Left ventricle myocardium inferior (tissue), 1 donor: ENCODE results near the gene TCEANC2. TPM values are rescaled to one million over a fixed set of nuclear protein-coding genes. Genes with fewer than 3 reads are reported as not detected.

Source experiments
- DNase-seq: peaks from one replicate; pipeline ENCODE4 v3.0.0-alpha.2; 2020
- H3K27ac ChIP-seq: fragments of 200-600 bp; replicated peaks from 2 replicates; pipeline ENCODE4 v1.8.0; 2021
- H3K27me3 ChIP-seq: fragments of 200-600 bp; 2 replicates; pipeline ENCODE4 v1.8.0; 2021; ENCODE audit warnings: low read depth
- H3K36me3 ChIP-seq: fragments of 200-600 bp; 2 replicates; pipeline ENCODE4 v1.8.0; 2021
- H3K4me1 ChIP-seq: fragments of 200-600 bp; 2 replicates; pipeline ENCODE4 v1.8.0; 2021
- H3K4me3 ChIP-seq: fragments of 200-600 bp; 2 replicates; pipeline ENCODE4 v1.8.0; 2021; ENCODE audit warnings: mild to moderate bottlenecking, moderate library complexity
- H3K9me3 ChIP-seq: fragments of 200-600 bp; replicated peaks from 2 replicates; pipeline ENCODE4 v1.8.0; 2021
- CTCF ChIP-seq: fragments of 200-600 bp; IDR thresholded peaks from 2 replicates; pipeline ENCODE4 v1.8.0; 2021; ENCODE audit warnings: antibody characterized with exemption, mild to moderate bottlenecking, borderline replicate concordance
- intact Hi-C: fragments of 100-400 bp; cut with micrococcal nuclease; formaldehyde crosslinking; loops from one replicate; pipeline ENCODE4 v1.11.0; 2022
- total RNA-seq: library from RNA; stranded (reverse); fragmentation: NEBNext Ultra II Directional; extraction: Animal tissue kit (Norgen Biotek cat#: 25700); gene quantifications from one replicate; pipeline ENCODE4 v1.2.1, GENCODE V29; 2021
- donor health status: DM: no; HTN: yes; CAD: no; lungs with severe emphysema.

The TCEANC2 gene
- total RNA-seq, 1 donor from 2014 or later, result 5.7 TPM

DNA sequence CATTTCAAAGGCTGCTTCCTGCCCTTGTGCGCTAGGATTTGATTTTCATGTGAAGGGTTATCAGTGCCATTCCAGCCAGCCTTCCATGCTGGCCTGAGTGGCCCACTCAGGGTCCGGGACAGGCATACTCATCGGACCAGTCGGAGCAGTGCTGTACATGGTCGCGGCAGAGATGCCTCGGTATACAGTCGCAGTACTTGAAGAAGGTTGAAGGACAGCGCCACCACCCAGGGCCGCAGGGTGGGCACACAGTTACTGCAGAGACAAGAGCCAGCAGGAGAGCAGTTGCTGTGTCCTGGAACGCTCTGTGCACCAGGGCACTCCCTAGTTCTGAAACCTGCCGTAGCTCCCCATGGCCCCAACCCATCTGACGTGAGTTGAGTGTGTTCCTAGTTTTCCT lies 44.5 kb upstream of the TCEANC2 start:
- peaks cover 60% of the 10 kb centered on the region for H3K27me3 ChIP-seq
- DNase-seq, result no peak

DNA sequence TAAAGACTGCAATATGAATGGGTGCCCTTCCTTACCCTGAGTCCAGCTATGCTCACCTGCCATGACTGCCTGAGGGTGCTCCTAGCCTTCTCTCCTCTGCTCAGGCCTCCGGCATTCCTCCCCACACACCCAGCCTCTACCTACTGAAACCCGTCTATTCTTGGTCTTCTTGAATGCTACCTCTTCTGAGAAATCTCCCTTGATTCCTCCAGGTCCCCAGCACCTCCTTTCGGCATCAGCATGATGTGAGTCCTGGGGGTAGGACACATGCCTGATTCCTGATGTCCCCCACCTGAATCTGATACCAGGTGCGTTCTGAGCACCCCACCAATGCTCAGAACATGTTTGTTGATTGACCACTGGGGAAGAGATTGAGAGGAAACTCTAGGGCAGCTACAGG lies 44.0 kb upstream of the TCEANC2 start:
- Histone ChIP-seq H3K4me1 (no peaks in the 10 kb centered on the region), H3K9me3 (no peaks in the 10 kb centered on the region), H3K4me3 (no peak overlapping the region), H3K36me3 (no peaks in the 10 kb centered on the region), H3K27me3 (peaks cover 65% of the 10 kb centered on the region), H3K27ac (no peak overlapping the region)
- intact Hi-C loops, result no loop called here
- no peak for TF ChIP-seq CTCF
- DNase-seq, result no peak

More for the DNA sequence above, 44.5 kb upstream of the TCEANC2 start:
- Histone ChIP-seq H3K9me3 (no peaks in the 10 kb centered on the region), H3K27ac (no peak overlapping the region), H3K4me3 (no peak overlapping the region), H3K4me1 (no peaks in the 10 kb centered on the region), H3K36me3 (no peaks in the 10 kb centered on the region)
- TF ChIP-seq CTCF, result no peak
- intact Hi-C loops, result no loop called here

- no peak for TF ChIP-seq CTCF
- no peak overlapping the region for H3K27ac ChIP-seq
- H3K27me3 ChIP-seq, result peaks cover 76% of the 10 kb centered on the region
- no peaks in the 10 kb centered on the region for H3K4me1 ChIP-seq
- H3K9me3 ChIP-seq, result no peaks in the 10 kb centered on the region
- intact Hi-C loops, result no loop called here
- DNase-seq, result no peak
- H3K4me3 ChIP-seq, result no peak overlapping the region
- H3K36me3 ChIP-seq, result no peaks in the 10 kb centered on the region
Observed at GRCh38 chr1:54010415-54011117, 42.8 kb upstream of the TCEANC2 start.

GRCh38 chr1:54011316-54012007 lies 41.9 kb upstream of the TCEANC2 start:
- no peak for TF ChIP-seq CTCF
- intact Hi-C loops, result no loop called here
- Histone ChIP-seq H3K27me3 (peaks cover 85% of the 10 kb centered on the region), H3K36me3 (no peaks in the 10 kb centered on the region), H3K9me3 (no peaks in the 10 kb centered on the region), H3K27ac (no peak overlapping the region), H3K4me1 (no peaks in the 10 kb centered on the region), H3K4me3 (no peak overlapping the region)
- DNase-seq, result no peak

DNA sequence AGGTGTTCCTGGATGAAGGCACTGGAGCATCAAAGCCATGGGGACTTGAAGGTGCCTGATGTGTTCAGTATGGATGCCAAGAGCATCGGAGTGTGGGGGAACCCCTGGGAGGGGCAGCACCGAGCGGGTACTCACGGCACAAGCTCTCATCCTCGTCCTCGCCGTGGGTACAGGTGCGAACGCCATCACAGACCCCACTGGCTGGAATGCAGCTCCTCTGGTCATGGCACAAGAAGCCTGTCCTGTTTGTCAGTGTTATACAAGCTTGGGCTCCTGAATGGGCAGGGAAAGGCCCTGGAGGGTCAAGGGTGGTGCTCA lies 41.4 kb upstream of the TCEANC2 start:
- DNase-seq, result no peak
- intact Hi-C loops, result no loop called here

More for the DNA sequence above, 41.4 kb upstream of the TCEANC2 start:
- Histone ChIP-seq H3K4me3 (no peak overlapping the region), H3K4me1 (no peaks in the 10 kb centered on the region), H3K27me3 (peaks cover 85% of the 10 kb centered on the region), H3K27ac (no peak overlapping the region), H3K9me3 (no peaks in the 10 kb centered on the region), H3K36me3 (no peaks in the 10 kb centered on the region)
- no peak for TF ChIP-seq CTCF
